Activated naive CD8-positive, alpha-beta T cell treated with anti-CD3 and anti-CD28 coated beads for 36 hours (primary cell): ENCODE results near the gene KIAA1217. TPM values are rescaled to one million over a fixed set of nuclear protein-coding genes. Genes with fewer than 3 reads are reported as not detected.
"Not testable (repeated sequence)": the region's sequence is repeated elsewhere in the genome, so short reads cannot be mapped to it uniquely, and the experiment has no call there.

Source experiments
- DNase-seq: peaks from one replicate; pipeline ENCODE4 v3.0.0; 2021
- H3K27ac Mint-ChIP-seq: one replicate; pipeline ENCODE4 v1.8.0; 2022; ENCODE audit warnings: mild to moderate bottlenecking, moderate library complexity, mixed read lengths
- H3K27me3 Mint-ChIP-seq: one replicate; pipeline ENCODE4 v1.8.0; 2022; ENCODE audit warnings: mild to moderate bottlenecking, mixed read lengths
- H3K36me3 Mint-ChIP-seq: one replicate; pipeline ENCODE4 v1.8.0; 2021; ENCODE audit warnings: mild to moderate bottlenecking, mixed read lengths
- H3K4me1 Mint-ChIP-seq: one replicate; pipeline ENCODE4 v1.8.0; 2021; ENCODE audit warnings: mixed read lengths
- H3K4me3 Mint-ChIP-seq: one replicate; pipeline ENCODE4 v1.8.0; 2022; ENCODE audit warnings: mild to moderate bottlenecking, moderate library complexity, mixed read lengths
- H3K9me3 Mint-ChIP-seq: one replicate; pipeline ENCODE4 v1.8.0; 2022; ENCODE audit warnings: mixed read lengths
- total RNA-seq, 2 experiments: library from RNA; stranded (reverse); gene quantifications; one replicate each; pipeline ENCODE4 v1.2.3, GENCODE V29; 2021

The KIAA1217 gene
- total RNA-seq, 2 experiments from 2014 or later: 1.5 to 1.6 TPM

GRCh38 chr10:24311888-24312287 lies 103.0 kb downstream of the KIAA1217 start:
- Mint-ChIP-seq H3K9me3 (peaks cover 2% of the 10 kb centered on the region), H3K27ac (no peak overlapping the region), H3K4me1 (no peaks in the 10 kb centered on the region), H3K27me3 (no peaks in the 10 kb centered on the region), H3K36me3 (no peaks in the 10 kb centered on the region), H3K4me3 (no peak overlapping the region)
- DNase-seq: no peak

GRCh38 chr10:24313283-24313682 lies 104.3 kb downstream of the KIAA1217 start:
- DNase-seq: no peak
- Mint-ChIP-seq H3K4me1 (no peaks in the 10 kb centered on the region), H3K4me3 (no peak overlapping the region), H3K27me3 (no peaks in the 10 kb centered on the region), H3K27ac (no peak overlapping the region), H3K36me3 (no peaks in the 10 kb centered on the region), H3K9me3 (peaks cover 2% of the 10 kb centered on the region)

GRCh38 chr10:24315211-24315610 lies 106.3 kb downstream of the KIAA1217 start:
- Mint-ChIP-seq H3K9me3 (peaks cover 2% of the 10 kb centered on the region), H3K4me3 (no peak overlapping the region), H3K4me1 (no peaks in the 10 kb centered on the region), H3K27ac (no peak overlapping the region), H3K36me3 (no peaks in the 10 kb centered on the region), H3K27me3 (peaks cover 6% of the 10 kb centered on the region)
- no peak for DNase-seq

GRCh38 chr10:24318517-24318916 lies 109.6 kb downstream of the KIAA1217 start:
- Mint-ChIP-seq H3K4me3 (no peak overlapping the region), H3K36me3 (no peaks in the 10 kb centered on the region), H3K4me1 (no peaks in the 10 kb centered on the region), H3K27ac (no peak overlapping the region), H3K27me3 (peaks cover 11% of the 10 kb centered on the region), H3K9me3 (no peaks in the 10 kb centered on the region)
- DNase-seq: no peak

- Mint-ChIP-seq H3K4me3 (no peak overlapping the region), H3K36me3 (no peaks in the 10 kb centered on the region), H3K9me3 (no peaks in the 10 kb centered on the region), H3K27ac (no peak overlapping the region), H3K4me1 (no peaks in the 10 kb centered on the region), H3K27me3 (peaks cover 11% of the 10 kb centered on the region)
- no peak for DNase-seq
Observed at GRCh38 chr10:24320373-24320772, 111.4 kb downstream of the KIAA1217 start.

- DNase-seq: no peak
- H3K4me1 Mint-ChIP-seq: no peaks in the 10 kb centered on the region
- no peak overlapping the region for H3K27ac Mint-ChIP-seq
- peaks cover 5% of the 10 kb centered on the region for H3K27me3 Mint-ChIP-seq
- H3K9me3 Mint-ChIP-seq: peaks cover 4% of the 10 kb centered on the region
- H3K4me3 Mint-ChIP-seq: no peak overlapping the region
- no peaks in the 10 kb centered on the region for H3K36me3 Mint-ChIP-seq
Observed at GRCh38 chr10:24324651-24325050, 115.7 kb downstream of the KIAA1217 start.

GRCh38 chr10:24331457-24331856 lies 122.5 kb downstream of the KIAA1217 start:
- Mint-ChIP-seq H3K27me3 (no peaks in the 10 kb centered on the region), H3K4me1 (no peaks in the 10 kb centered on the region)

GRCh38 chr10:24333736-24334135 lies 124.8 kb downstream of the KIAA1217 start:
- Mint-ChIP-seq H3K36me3 (no peaks in the 10 kb centered on the region), H3K27me3 (no peaks in the 10 kb centered on the region), H3K4me3 (no peak overlapping the region), H3K27ac (no peak overlapping the region), H3K9me3 (peaks cover 1% of the 10 kb centered on the region), H3K4me1 (no peaks in the 10 kb centered on the region)
- DNase-seq: no peak

More at GRCh38 chr10:24331457-24331856, 122.5 kb downstream of the KIAA1217 start:
- no peak overlapping the region for H3K27ac Mint-ChIP-seq
- peaks cover 6% of the 10 kb centered on the region for H3K9me3 Mint-ChIP-seq
- no peak overlapping the region for H3K4me3 Mint-ChIP-seq
- no peak for DNase-seq
- H3K36me3 Mint-ChIP-seq: no peaks in the 10 kb centered on the region

GRCh38 chr10:24334279-24334939 lies 125.5 kb downstream of the KIAA1217 start:
- Mint-ChIP-seq H3K9me3 (peaks cover 1% of the 10 kb centered on the region), H3K4me1 (no peaks in the 10 kb centered on the region), H3K27ac (no peak overlapping the region), H3K4me3 (no peak overlapping the region), H3K36me3 (no peaks in the 10 kb centered on the region), H3K27me3 (no peaks in the 10 kb centered on the region)
- DNase-seq: no peak

GRCh38 chr10:24337723-24338122 lies 128.8 kb downstream of the KIAA1217 start:
- H3K4me1 Mint-ChIP-seq, DNase-seq, H3K27me3 Mint-ChIP-seq, H3K9me3 Mint-ChIP-seq, H3K27ac Mint-ChIP-seq, H3K4me3 Mint-ChIP-seq, H3K36me3 Mint-ChIP-seq: not testable (repeated sequence)

GRCh38 chr10:24339387-24339786 lies 130.4 kb downstream of the KIAA1217 start:
- H3K36me3 Mint-ChIP-seq: no peaks in the 10 kb centered on the region
- no peak overlapping the region for H3K27ac Mint-ChIP-seq
- DNase-seq: no peak
- peaks cover 4% of the 10 kb centered on the region for H3K27me3 Mint-ChIP-seq
- H3K4me3 Mint-ChIP-seq: no peak overlapping the region
- H3K9me3 Mint-ChIP-seq: peaks cover 1% of the 10 kb centered on the region
- no peaks in the 10 kb centered on the region for H3K4me1 Mint-ChIP-seq

GRCh38 chr10:24340446-24340845 lies 131.5 kb downstream of the KIAA1217 start:
- no peaks in the 10 kb centered on the region for H3K4me1 Mint-ChIP-seq

GRCh38 chr10:24340883-24341282 lies 131.9 kb downstream of the KIAA1217 start:
- H3K9me3 Mint-ChIP-seq: no peaks in the 10 kb centered on the region
- DNase-seq: no peak
- no peak overlapping the region for H3K4me3 Mint-ChIP-seq
- no peaks in the 10 kb centered on the region for H3K36me3 Mint-ChIP-seq
- H3K4me1 Mint-ChIP-seq: no peaks in the 10 kb centered on the region
- H3K27ac Mint-ChIP-seq: no peak overlapping the region
- H3K27me3 Mint-ChIP-seq: peaks cover 4% of the 10 kb centered on the region

More at GRCh38 chr10:24340446-24340845, 131.5 kb downstream of the KIAA1217 start:
- Mint-ChIP-seq H3K4me3 (no peak overlapping the region), H3K27ac (no peak overlapping the region), H3K9me3 (no peaks in the 10 kb centered on the region), H3K27me3 (peaks cover 4% of the 10 kb centered on the region), H3K36me3 (no peaks in the 10 kb centered on the region)
- no peak for DNase-seq

- no peaks in the 10 kb centered on the region for H3K4me1 Mint-ChIP-seq
- no peak overlapping the region for H3K27ac Mint-ChIP-seq
- no peak overlapping the region for H3K4me3 Mint-ChIP-seq
- H3K36me3 Mint-ChIP-seq: no peaks in the 10 kb centered on the region
- peaks cover 4% of the 10 kb centered on the region for H3K27me3 Mint-ChIP-seq
- H3K9me3 Mint-ChIP-seq: no peaks in the 10 kb centered on the region
- no peak for DNase-seq
Observed at GRCh38 chr10:24341371-24341770, 132.4 kb downstream of the KIAA1217 start.

GRCh38 chr10:24341897-24342296 lies 133.0 kb downstream of the KIAA1217 start:
- Mint-ChIP-seq H3K27ac (no peak overlapping the region), H3K27me3 (peaks cover 4% of the 10 kb centered on the region), H3K4me1 (no peaks in the 10 kb centered on the region), H3K36me3 (no peaks in the 10 kb centered on the region), H3K4me3 (no peak overlapping the region), H3K9me3 (no peaks in the 10 kb centered on the region)
- DNase-seq: no peak

GRCh38 chr10:24343686-24344085 lies 134.7 kb downstream of the KIAA1217 start:
- H3K4me1 Mint-ChIP-seq: no peaks in the 10 kb centered on the region
- H3K27ac Mint-ChIP-seq: no peak overlapping the region
- no peaks in the 10 kb centered on the region for H3K9me3 Mint-ChIP-seq
- no peak overlapping the region for H3K4me3 Mint-ChIP-seq
- H3K36me3 Mint-ChIP-seq: no peaks in the 10 kb centered on the region
- DNase-seq: no peak
- H3K27me3 Mint-ChIP-seq: peaks cover 4% of the 10 kb centered on the region
